Fibroblast of skin of scalp (primary cell): ENCODE measurements around the gene NPIPB4. TPM values are rescaled to one million over a fixed set of nuclear protein-coding genes. Genes with fewer than 3 reads are reported as not detected.
"Not testable (repeated sequence)": the region's sequence is repeated elsewhere in the genome, so short reads cannot be mapped to it uniquely, and the experiment has no call there.

Experiments used
- DNase-seq: peaks from one replicate; pipeline ENCODE4 v3.0.0-alpha.2; 2013
- polyA plus RNA-seq, 2 experiments: library from polyadenylated mRNA; unstranded; fragments of 120-200 nt; gene quantifications; one replicate each; pipeline ENCODE4 v1.2.1, GENCODE V29; 2013; ENCODE audit not compliant: insufficient read length in 2 of 2

Gene NPIPB4
- polyA plus RNA-seq (2013, experiment 1 of 2; ENCODE audit: insufficient read length), result 45.6 TPM
- 48.4 TPM for polyA plus RNA-seq (2013, experiment 2 of 2; ENCODE audit: insufficient read length)

DNA sequence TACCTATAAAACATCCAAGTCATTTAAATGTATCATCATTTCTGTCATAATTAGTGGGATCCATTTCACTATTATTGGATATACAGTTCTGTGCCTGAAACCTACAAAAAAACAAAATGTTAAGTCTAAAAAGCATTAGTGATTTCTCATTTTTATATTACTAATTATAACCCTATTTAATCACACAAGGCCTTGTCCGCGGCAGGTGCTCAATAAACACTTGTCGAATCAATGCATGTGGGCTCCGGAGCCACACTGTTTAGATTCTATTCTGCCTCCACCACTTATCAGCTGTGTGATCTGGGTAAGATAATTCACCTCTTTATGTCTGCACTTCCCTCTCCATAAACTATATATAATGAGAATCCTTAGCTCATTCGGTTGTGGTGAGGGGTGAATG is at the start of gene NPIPB4:
Gene NPIPB4, minus strand, starts transcription at position 101 of the 400 bp plus-strand sequence. CDS start 378 bp downstream, outside the sequence.
- not testable (repeated sequence) for DNase-seq

DNA sequence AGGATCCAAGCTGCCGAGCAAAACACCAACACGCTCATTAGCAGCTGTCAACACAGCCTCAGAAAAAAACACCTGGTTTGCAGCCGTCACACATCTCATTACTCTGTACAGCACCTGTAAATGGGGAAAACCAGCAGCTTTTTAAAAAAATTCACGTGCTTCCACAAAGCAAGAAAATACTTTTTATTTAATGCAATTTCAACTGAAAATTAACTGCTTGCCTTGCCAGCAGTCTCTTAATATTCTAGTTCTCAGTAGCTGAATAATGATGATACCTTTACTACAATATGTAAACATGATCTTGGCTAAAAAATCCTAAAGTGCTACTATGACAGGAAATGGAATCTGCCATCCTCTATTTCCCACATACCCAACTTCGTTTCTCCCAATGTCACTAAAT is 41.4 kb upstream of the NPIPB4 start:
- not testable (repeated sequence) for DNase-seq

DNA sequence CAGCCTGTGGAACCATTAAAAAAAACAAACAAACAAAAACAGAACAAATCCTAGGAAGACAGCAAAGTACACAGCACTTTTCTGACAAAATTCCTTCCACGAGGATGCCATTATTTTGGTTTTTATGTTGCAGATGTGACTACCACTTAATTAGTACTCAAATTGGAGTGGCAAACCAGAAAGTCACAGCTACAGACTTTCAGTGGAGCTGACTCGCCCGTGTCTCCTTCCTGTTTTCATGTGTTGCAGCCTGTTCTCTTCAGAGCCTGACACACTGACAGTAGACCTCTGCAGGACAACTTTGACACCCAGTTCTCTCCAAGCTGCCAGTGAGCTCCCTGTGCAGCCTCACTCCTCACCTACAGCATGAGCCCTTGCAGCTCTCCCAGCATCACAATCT is 24.4 kb upstream of the NPIPB4 start:
- not testable (repeated sequence) for DNase-seq

DNA sequence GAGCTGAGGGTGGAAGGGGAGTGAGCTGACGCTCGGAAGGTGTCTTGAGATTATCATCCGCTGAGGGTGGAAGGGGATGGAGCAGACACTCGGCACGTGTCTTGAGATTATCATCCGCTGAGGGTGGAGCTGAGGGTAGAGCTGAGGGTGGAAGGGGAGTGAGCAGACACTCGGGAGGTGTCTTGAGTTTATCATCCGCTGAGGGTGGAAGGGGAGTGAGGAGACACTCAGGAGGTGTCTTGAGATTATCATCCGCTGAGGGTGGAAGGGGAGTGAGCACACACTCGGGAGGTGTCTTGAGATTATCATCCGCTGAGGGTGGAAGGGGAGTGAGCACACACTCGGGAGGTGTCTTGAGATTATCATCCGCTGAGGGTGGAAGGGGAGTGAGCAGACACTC is 20.4 kb downstream of the NPIPB4 start:
- not testable (repeated sequence) for DNase-seq

DNA sequence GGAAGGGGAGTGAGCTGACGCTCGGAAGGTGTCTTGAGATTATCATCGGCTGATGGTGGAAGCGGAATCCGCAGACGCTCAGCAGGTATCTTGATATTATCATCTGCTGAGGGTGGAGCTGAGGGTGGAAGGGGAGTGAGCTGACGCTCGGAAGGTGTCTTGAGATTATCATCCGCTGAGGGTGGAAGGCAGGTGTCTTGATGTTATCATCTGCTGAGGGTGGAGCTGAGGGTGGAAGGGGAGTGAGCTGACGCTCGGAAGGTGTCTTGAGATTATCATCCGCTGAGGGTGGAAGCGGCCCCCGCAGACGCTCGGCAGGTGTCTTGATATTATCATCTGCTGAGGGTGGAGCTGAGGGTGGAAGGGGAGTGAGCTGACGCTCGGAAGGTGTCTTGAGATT is 21.2 kb downstream of the NPIPB4 start:
- not testable (repeated sequence) for DNase-seq

DNA sequence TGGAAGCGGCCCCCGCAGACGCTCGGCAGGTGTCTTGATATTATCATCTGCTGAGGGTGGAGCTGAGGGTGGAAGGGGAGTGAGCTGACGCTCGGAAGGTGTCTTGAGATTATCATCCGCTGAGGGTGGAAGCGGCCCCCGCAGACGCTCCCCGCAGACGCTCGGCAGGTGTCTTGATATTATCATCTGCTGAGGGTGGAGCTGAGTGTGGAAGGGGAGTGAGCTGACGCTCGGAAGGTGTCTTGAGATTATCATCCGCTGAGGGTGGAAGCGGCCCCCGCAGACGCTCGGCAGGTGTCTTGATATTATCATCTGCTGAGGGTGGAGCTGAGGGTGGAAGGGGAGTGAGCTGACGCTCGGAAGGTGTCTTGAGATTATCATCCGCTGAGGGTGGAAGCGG is 21.8 kb downstream of the NPIPB4 start:
- not testable (repeated sequence) for DNase-seq

DNA sequence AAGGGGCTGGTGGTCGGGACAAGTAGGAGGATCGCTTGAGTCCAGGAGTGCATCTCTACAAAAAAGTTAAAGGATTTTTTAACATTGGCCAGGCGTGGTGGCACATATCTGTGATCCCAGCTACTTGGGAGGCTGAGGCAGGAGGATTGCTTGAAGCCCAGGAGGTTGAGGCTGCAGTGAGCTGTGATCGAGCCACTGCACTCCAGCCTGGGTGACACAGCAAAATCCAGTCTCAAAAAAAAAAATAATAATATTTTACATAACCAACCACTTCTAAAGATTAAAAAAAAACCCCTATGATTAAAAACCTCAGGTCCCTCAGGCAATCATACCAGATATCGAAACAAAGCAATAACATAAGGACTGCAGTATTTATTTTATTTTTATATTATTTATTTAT is 23.3 kb downstream of the NPIPB4 start:
- not testable (repeated sequence) for DNase-seq

DNA sequence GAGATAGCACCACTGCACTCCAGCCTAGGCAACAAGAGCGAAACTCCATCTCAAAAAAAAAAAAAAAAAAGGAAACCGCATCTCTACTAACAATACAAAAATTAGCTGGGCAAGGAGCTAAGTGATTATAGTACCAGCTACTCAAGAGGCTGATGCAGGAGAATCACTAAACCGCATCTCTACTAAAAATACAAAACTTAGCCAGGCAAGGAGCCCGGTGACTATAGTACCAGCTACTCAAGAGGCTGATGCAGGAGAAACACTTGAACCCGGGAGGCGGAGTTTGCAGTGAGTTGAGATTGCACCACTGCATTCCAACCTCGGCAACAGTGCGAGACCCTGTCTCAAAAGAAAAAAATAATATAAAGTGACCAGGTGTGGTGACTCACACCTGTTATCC is 27.6 kb downstream of the NPIPB4 start:
- DNase-seq, result not testable (repeated sequence)

DNA sequence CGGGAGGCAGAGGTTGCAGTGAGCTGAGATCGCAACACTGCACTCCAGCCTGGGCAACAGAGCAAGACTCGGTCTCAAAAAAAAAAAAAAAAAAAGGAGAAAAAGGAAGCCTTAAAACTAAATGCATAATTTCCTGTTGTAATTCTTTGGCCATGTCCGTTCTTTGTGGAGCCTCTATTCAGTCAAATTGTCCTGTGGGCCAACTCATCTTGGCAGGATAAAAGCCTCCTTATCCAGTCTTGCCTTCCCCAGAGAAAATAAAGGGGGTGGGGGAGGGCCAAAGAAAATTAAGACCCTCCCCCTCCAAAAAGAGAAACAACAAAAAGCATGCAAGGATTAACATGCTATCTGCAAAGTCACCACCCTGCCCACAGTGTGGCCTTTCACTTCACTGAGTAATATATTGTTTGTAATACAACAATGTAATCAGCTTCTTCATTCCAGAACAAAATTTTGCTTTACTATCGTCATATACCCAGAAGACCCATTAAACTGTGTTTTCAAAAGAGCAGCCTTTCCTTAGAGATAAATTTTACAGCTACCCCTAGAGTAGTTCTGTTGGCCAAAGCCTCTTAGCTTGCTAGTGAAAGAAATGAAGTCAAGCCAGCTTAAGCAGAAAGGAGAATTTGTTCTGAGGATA is 31.4 kb downstream of the NPIPB4 start:
- DNase-seq, result not testable (repeated sequence)

DNA sequence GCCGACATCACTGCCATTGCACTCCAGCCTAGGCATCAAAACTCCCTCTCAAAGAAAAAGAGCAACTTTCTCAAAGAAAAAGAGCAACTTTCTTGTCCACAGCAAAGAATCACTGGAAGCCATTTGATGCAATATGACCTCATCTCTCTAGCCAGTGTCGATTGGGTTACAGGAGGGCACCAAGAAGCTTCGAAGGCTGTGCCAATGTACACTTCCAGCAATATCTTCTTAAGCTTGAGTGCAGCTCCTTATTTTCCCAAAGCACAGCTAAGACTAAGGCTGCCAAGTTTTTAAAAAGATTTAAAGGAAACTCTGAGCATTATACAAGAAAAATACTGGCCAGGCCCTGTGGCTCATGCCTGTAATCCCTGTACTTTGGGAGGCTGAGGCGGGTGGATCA is 32.0 kb downstream of the NPIPB4 start:
- DNase-seq, result not testable (repeated sequence)

DNA sequence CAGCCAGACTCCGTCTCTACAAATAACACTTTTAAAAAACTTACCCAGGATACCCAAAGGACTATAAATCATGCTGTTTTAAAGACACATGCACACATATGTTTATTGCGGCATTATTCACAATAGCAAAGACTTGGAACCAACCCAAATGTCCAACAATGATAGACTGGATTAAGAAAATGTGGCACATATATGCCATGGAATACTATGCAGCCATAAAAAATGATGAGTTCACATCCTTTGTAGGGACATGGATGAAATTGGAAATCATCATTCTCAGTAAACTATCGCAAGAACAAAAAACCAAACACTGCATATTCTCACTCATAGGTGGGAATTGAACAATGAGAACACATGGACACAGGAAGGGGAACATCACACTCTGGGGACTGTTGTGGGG is 34.3 kb downstream of the NPIPB4 start:
- not testable (repeated sequence) for DNase-seq

DNA sequence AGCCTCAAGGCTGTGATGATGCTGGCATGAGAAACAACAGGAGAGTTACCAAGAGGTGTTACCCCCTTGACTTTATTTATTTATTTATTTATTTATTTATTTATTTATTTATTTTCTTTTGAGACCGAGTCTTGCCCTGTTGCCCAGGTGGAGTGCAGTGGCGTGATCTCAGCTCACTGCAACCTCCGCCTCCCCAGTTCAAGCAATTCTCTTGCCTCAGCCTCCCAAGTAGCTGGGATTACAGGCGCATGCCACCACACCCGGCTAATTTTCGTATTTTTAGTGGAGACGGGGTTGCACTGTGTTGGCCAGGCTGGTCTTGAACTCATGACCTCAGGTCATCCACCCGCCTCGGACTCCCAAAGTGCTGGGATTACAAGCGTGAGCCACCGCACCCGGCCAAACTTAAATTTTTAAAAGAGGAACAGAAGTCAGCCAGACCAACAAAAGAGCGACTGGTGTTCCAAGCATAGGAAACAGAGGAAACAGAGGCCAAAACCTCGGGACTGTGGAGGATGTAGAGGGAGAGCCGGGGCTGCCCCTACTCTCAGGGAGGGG is 36.6 kb downstream of the NPIPB4 start:
- DNase-seq, result not testable (repeated sequence)

DNA sequence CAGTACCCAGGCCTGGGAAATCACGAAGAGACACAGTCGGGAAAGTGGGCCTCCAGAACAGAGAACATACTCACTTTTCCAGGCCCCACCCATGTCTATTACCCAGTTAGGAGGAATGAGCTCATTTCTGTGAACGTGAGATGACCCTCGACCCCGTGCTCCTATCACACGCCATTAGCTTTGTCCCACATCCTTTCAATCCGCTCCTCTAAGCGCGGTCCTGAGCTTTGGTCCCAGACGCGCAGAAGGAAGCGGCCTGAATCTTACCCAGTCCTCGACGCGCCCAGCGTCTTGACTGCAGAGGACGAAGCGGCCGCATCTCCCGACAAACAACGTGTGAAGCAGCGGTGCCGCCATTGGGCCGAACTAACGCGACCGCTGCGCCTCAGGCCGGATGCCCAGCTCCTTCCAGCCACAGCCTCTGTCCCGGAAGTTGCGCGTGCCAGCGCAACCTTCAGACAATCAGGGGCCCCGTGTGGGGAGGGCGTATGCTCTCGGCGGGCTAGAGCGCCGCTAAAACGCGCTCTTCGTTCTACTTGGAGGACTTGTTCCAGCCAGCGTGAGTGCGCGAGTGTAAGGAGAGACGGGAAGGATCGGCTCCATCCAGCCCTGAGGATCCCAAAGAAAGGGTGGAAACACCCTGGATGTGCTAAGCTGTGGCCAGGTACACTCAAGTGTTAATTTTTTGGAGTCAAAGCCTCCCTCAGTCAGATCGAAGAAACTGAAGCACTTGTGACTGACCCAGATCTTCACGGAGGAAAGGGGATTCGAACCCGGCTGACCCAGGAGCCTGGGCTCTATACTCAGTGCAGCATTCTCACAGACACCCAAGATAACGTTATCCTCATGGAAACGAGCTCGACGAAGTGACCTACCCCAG is 37.3 kb downstream of the NPIPB4 start:
- peak; percentile 77 for DNase-seq

DNA sequence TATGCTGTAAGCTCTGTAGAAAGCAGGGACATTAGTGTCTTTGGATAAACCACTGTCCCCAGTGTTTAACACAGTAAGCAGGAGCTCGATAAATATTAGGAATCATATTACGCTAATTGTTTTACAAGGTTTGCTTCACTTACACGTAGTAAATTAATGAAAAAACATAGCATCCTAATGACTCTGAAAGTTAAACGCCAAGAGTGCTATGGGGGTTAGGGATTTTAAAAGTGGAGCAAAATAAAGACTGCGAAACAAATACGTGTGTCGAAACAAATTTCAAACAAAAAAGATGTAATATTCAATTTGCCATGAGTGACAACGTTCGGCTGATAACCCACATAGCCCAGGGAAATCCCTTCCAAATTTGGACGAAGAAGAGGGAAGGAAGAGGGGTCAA is 37.9 kb downstream of the NPIPB4 start:
- not testable (repeated sequence) for DNase-seq

DNA sequence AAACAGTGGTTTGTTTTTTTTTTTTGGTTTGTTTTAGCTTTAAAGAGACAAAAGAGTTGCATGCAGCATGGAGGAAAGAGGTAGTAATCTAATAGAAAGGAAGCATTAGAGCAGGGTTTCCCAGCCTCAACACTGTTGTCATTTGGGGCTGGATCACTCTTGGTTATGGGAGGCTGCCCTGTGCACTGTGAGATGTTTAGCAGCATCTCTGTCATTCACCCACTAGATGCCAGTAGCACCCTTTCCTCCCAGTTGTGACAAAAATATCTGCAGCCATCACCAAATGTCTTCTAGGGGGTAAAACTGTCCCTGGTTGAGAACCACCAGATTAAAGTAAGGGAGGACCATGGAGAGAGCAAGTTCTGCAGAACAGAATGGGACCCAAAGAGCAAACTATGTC is 40.5 kb downstream of the NPIPB4 start:
- DNase-seq, result not testable (repeated sequence)

DNA sequence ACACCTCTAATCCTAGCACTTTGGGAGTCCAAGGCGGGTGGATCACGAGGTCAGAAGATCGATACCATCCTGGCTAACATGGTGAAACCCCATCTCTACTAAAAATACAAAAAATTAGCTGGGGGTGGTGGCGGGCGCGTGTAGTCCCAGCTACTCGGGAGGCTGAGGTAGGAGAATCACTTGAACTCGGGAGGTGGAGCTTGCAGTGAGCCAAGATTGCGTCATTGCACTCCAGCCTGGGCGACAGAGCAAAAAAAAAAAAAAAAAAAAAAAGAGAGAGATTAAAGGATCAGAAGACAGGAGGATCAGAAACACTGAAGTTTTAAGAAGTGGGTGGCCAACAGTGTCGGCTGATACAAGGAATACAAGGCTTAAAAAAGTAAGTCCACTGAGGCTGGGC is 41.9 kb downstream of the NPIPB4 start:
- not testable (repeated sequence) for DNase-seq

DNA sequence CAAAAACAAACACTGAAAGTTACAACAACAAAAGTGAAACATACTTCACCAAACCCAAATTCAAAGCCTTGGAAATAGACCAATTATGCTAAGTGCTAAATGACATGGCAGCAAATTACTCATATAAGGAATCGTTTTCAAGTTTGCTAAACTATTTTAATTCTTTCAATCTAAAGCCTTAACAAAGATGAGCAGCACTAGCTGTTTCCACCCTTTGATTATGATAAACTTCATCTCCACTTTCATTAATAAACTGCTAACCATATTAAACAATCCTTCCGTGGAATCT is 55.2 kb downstream of the NPIPB4 start:
- DNase-seq, result not testable (repeated sequence)

DNA sequence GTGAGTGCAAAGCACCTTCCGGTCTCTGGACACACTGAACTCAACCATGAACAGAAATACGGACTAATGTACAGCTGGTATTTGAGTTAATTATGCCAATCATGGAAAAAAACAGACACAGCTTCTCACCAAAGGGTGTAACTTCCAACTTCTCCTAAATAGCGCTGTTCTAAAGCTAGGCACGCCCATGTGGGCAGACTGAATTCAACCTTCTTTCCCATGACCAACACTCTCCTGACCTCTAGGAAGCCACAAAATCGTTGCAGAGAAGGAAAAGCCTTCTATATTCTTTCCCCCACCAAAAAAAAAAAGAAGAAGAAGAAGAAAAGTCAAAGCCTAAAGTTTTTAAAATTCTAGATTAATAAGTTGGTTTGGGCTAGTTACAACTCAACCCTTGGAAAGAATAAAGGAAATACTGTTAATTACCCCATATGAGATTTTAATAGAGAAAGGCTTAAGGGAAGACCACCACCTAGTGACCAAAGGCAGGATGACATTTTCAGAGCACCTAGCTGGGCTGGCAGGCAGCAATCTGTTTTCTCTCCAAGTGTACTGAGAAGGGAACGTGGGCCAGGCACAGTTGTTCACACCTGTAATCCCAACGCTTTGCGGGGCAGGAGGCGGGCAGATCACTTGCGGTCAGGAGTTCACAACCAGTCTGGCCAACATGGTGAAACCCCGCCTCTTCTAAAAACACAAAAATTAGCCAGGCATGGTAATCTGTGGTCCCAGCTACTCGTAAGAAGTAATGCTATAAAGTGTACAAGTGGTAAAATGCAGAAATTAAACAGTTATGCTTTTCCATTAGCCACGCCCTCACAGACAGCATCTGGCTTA is 55.8 kb downstream of the NPIPB4 start:
- DNase-seq, result peak; percentile 46

DNA sequence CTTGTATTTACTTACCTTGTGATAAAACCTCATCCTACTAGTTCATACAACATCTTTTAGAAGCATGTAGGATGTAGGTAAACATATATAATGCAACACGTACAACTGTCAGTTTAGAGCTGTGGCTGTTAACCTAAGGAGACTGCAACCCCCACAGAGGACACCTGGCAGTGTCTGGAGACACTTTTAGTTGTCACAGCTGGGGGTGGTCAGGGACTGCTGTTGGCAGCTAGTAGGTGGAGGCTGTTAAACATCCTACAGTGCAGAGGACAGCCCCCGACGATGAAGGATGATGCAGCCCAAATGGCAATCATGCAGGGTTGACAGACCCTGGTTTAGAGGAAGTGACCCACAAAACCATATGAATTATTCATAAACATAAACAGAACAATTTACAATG is 59.0 kb downstream of the NPIPB4 start:
- DNase-seq, result not testable (repeated sequence)

DNA sequence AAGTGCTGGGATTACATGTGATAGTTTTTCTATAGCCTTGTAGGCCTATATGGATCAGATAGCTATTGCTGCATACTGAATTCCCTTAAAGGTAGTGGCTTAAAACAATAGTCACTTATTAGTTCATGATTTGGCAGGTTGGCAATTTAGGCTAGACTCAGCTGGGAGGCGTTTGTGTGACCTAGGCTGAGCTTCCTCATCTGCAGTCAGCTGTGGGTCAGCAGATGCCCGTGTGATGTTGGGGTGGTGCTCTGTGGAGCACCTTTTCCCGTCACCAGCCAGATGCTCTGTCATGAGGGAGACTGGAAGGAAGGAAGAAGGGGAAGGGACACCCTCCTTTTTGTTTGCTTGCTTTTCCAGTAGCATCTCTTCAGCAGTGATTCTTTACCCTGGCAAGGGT is 64.2 kb downstream of the NPIPB4 start:
- not testable (repeated sequence) for DNase-seq

DNA sequence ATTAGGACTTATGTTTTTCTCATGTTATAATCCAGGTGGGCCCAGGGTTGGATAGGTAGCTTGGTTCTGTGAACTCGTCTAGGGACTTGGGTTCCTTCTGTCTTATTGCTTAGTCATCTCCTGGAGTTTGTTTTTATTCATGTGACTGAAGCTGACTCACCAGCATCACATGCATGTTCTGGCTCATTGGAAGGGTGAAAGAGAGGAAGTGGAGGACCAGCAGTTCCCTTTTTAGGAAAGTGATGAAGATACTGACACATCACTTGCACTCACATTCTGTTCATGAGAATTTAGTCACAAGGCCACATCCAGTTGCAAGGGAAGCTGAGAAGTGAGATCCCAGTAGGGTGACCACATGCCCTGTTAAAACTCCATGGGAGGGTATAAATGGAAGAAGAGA is 67.0 kb downstream of the NPIPB4 start:
- not testable (repeated sequence) for DNase-seq
